NCI-H1694 treated with DMSO at 0.1 percent for 48 hours (cell line): ENCODE measurements around the gene MPST.
"Not testable (repeated sequence)": the region's sequence is repeated elsewhere in the genome, so short reads cannot be mapped to it uniquely, and the experiment has no call there.

Experiments
- DNase-seq: peaks from one replicate; lab custom pipeline; 2025; lab: John Stamatoyannopoulos, UW

MPST gene

DNA sequence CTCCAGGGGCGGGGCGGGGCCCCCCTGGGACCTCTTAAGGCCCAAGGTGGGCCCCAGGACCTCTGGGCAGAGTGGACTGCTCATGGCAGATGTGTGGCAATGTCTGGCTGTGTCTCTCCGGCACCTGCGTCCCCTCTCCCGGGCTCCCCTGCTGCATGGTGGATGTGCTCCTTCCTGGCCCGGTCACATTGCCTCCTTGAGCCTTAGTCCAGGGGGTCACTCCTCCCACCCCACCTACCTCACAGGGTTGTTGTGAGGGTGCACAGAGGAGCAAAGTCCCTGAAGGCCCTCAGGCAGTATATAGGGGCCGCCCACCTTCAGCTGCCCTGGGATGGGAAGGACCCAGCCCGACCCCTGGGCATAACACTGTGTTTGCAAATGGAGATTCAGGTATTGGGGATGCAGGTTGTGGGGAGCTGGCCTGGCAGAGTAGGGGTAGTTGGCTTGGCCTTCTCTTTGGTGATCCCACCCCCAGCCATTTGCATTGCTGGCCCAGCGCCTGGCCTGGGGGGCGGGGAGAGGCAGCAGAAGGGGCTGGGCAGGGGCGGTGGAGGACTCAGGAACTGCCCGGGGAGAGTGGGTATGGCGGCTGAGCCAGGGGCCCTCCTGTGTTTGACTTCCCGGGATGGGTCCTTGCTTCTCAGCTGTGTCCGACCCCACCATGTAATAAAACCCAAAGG, 43.3 kb downstream of the MPST start:
- DNase-seq, result no peak

DNA sequence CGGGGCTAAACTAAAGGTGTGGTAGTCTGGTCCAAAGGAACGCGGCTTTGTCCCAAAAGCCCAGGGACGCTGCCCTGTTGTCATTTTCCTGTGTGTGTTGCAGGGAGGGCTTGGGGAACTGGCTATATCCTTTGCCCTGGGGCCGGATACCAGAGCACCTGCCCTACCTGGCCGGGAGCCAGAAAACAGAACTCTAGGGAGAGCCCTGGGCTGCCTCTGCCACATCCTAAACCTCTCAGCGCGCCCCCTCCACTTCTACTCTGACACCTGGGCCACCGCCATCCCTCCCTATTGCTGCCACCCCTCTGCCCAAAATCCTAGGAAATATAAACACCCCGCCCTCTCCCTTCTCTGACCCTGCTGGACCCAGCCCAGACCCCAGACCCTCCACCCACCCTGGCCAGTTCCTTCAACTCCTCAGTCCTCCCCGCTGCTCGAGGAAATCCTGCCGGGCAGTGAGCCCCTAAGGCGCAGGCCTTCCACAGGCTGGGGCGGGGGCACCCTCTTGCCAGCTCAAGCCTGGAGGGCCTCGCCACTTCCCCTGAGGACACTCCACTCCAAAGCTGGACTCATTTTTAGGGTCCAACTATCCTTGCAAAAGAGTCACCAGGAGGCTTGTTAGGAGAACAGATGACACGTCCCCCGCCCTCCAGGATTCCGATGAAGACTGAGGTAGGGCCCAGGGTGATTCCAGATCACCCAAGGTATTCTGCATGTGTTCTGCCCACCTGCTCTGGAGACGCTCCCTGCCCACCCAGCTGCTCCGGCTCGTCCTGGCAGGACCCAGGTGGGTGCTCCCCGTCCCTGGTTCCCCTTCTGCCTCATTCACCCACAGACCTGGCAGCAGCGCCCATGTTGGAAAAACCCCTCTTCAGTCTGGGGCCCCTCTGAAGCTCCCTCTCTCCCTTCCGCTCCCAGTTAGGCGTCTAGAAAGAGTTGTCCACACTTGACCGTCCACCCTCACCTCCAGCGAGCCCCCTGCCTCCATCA, 44.2 kb downstream of the MPST start:
- no peak for DNase-seq

DNA sequence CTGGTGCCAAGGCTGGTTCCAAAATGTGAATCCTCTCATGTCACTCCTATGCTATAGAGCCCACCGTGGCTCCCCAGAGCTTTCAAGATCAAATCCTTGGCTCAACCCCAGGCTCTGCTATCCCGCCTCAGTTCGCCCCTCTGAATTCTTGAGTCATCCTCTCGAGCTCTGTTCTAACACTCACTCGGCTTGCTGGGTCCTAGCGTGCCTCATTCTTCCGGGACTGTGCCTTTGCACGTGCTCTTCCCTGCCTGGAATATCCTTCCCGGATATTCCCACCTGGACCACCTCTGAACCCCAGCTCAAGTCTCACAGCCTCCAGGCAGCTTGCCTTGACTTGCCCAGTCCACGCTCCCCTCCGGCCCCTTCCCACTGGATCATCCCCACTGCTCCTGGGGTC, 45.0 kb downstream of the MPST start:
- DNase-seq, result no peak

DNA sequence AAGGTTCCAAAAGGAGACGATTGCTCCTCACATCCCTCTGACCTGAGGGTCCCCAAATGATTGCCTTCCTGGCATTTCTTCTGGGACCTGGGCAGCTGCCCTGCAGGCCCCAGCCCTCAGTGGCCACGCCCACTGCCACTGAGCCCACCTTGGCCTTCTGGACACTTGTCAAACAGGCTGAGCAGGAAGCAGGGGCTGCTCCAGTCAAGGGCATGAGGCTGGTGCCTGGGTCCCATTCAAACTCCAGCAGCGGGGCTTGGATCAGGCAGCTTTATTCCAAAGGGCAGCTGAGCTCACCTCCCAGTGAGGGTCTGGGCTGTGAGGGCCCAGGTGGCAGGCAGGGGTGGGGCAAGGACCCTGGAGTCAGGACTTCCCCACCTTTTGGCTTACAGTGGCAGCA, 45.6 kb downstream of the MPST start:
- DNase-seq, result no peak

DNA sequence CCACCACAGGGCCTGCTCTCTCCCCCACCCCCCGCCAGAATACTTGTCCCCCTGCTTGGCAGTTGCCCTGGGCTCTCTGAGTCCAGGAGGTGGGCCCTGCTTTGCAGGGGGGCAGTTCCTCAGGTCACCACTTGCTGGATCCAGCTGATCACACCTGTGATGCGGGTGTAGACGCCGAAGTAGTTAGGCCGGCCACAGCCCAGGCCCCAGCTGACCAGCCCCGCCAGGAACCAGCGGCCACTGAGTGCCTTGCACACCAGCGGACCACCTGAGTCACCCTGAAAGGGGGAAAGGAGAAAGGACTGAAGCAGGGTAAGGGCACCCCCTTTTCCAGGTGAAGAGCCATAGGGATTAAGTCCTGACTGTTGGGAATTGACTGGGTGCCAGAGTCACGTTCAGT, 46.4 kb downstream of the MPST start:
- no peak for DNase-seq

DNA sequence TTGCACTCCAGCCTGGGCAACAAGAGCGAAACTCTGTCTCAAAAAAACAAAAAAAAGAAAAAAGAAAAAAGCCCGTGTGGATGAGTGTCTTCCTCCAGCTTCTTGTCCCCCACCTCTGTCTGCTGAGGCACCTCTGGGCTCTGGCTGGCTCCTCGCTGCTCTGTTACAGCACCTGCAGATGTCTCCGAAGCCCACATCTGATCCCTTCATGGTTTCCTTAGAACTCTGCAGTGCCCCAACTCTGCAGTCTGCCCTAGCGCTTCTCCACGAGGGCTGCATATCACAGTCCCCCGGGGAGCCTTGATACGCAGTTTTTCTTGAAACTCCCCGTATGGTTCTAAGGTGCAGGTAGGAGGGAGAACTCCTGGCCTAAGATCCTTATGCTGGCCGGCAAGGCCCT, 47.9 kb downstream of the MPST start:
- DNase-seq, result no peak

DNA sequence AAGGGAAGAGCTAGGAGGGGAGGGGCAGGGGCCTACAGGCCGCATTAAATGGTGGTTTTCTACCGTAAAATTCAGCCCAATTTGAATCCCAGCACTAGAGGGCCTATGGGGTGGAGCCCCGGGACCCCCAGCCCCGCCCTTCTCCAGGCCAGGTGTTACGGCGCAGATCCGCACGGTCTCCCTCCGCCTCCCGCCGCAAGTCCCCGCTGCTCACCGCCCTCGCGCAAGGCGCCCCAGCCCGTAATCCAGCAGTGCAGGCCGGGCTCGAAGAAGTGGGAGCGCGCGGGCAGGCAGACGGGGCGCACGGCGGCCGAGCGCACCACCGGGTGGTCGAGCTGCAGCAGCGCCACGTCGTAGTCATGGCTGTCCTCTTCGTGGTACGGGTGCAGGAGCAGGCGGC, 49.3 kb downstream of the MPST start:
- no peak for DNase-seq

DNA sequence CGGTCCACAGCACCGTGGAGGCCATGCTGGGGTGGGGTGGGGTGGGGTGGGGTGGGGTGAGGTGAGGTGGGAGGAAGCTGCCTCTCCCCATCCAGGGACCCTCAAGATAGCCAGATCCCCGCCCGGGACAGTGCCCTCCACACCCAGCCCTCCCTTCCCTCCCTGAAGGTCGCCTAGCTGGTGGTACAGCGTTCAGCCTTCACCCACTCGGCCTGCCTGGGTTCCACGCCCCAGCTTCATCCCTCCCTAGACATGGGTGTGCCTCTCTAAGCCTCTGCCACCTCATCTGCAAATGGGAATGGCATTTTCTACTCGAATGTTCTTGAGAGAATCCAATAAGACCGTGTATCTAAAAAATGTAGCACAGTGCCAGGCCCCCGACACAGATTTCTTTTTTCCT, 49.8 kb downstream of the MPST start:
- no peak for DNase-seq

DNA sequence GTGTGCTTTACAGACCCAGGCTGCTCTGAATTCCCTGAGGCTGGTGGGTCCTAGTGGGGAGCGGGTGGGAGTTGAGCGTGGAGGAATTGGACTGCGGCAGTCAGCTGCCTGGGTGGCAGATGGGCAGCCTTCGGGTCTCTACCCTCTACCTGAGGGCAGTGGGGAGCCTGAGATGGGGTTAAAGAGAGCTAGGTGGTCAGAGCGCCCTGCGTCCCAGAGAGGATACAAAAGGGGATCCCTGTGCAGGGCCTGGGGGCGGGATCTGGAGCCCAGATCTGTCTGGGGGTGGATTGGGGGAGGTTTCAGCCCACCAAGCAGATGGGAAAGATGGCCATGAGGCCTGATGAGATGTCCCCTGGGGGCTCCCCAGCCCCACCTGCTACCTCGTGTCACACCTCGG, 50.2 kb downstream of the MPST start:
- no peak for DNase-seq

DNA sequence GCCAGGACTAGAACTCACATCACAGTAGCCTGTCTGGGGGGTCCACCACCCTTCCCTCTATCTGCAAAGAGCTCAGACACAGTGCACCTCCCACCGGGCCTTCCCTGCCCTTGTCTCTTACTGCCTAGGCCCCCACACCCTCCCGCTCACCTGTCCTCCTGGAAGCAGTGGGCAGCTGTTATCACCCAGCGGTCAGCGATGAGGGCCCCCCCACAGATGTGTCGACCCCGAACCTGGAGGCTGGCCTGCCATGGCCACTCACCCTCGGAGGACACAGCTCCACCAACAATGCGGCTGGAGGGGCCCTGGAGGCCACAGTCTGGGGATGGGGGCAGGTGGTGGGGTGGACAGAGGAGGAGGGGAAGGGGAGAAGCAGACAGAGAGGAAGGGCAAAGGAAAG, 50.8 kb downstream of the MPST start:
- no peak for DNase-seq

DNA sequence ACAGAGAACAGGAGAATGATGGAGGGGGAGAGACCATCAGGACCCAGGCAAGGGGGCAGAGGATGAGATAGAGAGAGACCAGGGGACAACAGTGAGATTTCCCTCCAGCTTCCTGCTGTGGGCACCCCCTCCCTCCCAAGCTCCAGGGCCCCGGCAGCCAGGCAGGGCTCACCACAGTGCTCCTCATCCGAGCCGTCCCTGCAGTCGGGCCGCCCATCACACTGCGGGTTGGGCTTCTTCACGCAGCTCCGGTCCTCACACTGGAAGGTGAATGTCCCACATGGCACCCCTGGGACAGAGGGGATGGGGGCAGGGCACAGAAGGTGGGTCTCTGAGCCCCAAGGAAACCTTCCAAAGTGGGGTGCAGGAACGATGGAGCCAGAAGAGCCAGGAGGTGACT, 51.2 kb downstream of the MPST start:
- DNase-seq, result no peak

DNA sequence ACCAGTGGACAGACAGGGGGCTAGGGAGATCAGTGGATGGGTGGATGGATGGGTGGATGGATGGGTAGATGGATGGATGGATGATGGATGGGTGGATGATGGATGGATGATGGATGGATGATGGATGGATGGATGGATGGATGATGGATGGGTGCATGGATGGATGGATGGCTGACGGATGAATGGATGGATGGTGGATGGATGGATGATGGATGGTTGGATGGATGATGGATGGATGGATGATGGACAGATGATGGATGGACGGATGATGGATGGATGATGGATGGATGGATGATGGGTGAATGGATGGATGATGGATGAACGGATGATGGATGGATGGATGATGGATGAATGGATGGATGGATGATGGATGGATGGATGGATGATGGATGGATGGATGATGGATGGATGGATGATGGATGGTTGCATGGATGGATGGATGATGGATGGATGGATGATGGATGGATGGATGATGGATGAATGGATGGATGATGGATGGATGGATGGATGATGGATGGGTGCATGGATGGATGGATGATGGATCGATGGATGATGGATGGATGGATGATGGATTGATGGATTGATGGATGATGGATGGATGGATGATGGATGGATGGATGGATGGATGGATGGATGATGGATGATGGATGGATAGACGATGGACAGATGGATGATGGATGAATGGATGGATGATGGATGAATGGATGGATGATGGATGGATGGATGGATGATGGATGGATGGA, 52.5 kb downstream of the MPST start:
- not testable (repeated sequence) for DNase-seq

DNA sequence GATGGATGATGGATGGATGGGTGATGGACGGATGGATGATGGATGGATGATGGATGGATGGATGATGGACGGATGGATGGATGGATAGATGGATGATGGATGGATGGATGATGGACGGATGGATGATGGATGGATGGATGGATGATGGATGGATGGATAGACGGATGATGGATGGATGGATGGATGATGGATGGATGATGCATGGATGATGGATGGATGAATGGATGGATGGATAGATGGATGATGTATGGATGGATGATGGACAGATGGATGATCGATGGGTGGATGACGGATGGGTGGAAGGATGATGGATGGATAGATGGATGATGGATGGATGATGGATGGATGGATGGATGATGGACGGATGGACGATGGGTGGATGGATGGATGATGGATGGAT, 53.1 kb downstream of the MPST start:
- no peak for DNase-seq

DNA sequence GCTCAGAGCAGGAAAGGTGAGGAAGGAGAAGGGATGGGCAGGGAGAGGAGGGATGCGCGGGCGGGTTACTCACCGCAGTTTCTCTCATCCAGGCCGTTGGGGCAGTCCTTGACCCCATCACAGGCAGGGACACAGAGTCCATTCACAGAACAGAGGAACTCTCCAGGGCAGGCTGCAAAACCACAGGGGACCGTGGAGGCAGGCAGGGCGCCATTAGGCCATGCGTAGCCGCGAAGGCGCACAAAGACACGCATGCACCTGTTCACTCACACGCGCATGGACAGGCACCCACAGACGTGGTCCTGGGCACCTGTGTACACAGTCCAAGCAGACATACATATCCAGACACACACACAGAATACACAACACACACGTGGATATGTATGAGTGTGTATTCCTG, 55.0 kb downstream of the MPST start:
- DNase-seq, result no peak

DNA sequence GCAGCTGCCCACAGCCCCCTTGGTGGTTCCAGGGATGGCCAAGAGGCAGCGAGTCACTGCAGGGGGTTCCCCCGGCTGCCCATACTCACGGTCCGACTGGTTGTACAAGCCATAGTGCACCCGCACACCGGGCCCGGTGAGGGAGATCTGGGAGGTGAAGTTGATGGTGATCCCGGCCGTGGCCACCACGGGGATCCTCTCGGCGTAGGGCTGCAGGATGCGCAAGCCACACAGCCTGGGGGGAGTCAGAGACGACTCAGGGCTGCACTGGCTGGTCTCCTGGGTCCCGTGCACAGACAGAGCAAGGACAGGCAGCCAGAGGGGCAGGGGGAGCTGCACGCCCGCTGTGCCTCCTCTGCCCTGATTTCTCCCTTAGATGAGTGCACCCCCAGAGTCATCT, 55.5 kb downstream of the MPST start:
- DNase-seq, result no peak

DNA sequence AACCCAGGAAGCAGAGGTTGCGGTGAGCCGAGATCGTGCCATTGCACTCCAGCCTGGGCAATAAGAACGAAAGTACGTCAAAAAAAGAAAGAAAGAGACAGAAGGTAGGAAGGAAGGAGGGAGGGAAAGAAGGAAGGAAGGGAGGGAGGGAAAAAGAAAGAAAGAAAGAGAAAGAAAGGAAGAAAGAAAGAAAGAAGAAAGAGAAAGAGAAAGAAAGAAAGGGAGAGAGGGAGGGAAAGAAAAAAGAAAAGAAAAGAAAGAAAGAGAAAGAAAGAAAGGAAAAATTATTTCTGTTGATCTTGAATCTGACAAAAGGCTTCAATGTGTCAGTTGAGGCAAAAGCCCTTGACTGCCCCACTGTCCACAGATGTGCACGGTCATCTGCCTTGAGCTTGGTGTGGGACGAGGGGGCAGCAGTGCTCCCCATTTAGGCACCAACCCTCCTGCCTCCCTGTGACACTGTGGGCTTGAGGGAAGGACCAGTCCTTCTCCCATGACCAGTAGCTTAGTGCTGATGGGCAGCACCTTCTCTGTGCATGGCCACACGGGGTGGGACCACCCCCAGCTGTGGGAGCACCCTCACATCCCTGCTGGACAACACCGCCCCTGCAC, 56.4 kb downstream of the MPST start:
- DNase-seq, result no peak

DNA sequence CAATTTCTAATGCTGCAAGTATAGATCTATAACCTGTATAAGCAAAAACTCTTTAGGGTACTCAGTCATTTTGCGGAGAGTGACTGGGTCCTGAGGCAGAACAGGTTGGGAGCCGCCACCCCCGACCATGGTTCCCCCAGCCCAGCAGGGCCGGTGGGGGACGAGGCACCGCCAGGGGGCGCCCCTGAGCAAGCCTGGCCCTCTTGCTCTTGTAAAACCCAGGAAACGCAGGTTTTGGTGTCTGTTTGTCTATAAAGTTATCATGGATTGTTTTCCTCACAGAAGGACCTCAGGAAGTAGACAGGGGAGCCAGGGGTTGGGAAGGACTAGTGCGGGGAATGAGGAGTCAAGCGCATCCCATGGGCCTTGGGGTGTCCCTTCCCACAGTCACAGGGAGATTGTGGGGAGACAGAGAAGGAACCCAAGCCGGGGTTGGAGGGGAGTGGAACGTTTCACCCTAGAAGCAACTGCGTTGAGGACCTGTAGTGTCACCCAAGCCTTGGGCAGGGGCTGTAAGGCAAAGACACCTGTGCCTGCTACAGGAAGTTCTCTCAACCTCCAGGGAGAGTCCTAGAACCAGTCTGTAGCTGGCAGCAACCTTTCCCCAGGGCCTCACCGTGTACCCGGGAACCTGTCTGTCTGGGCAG, 58.4 kb downstream of the MPST start:
- peak; percentile 22 for DNase-seq

DNA sequence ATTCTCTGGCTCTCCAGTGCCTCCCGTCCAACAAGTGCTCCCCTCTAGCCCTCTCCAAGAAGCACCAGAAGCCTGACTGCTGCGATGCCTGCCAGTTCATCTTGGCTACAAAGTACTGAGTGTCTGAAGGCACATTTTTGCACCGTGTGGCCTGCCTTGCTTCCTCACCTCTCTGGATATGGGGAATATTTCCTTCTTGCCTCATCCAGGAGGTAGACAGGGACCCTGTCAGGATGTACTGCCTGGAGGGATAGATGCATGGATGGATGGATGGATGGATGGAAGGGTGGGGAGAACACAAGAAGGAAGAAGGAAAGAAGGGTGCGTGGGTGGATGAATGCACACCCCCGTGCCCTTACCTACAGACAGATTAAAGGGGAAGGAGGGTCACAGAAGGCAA, 59.6 kb downstream of the MPST start:
- DNase-seq, result no peak
